CD14-positive monocyte (primary cell): ENCODE measurements around the gene RHCG. TPM values are rescaled to one million over a fixed set of nuclear protein-coding genes. Genes with fewer than 3 reads are reported as not detected.

Experiments used
- DNase-seq, 3 donors: peaks; one replicate each; pipeline ENCODE4 v3.0.0-alpha.2; 2011 to 2022
- H2AFZ ChIP-seq: 2 replicates; pipeline ENCODE4 v1.6.0; 2012; ENCODE audit warnings: mild to moderate bottlenecking, low read depth, low read length, inconsistent platforms; ENCODE audit not compliant: insufficient read depth, poor library complexity, severe bottlenecking
- H3K27ac ChIP-seq, 2 donors: 1 replicate in 1 of 2; 2 replicates in 1 of 2; pipeline ENCODE4 v1.5.1; 2012 to 2013; ENCODE audit warnings: low read length in 2 of 2, control low read depth in 1 of 2, inconsistent platforms in 1 of 2, low read depth in 1 of 2, mild to moderate bottlenecking in 1 of 2
- H3K27me3 ChIP-seq, 2 donors: one replicate each; pipeline versions ENCODE4 v1.6.0 to v1.6.1; 2011 to 2013; ENCODE audit warnings: low read length in 2 of 2; ENCODE audit not compliant: control insufficient read depth in 2 of 2, insufficient read depth in 2 of 2
- H3K36me3 ChIP-seq, 2 donors: replicated peaks in 1 of 2; 1 replicate in 1 of 2; 2 replicates in 1 of 2; pipeline versions ENCODE4 v1.5.1 to v1.6.1; 2012 to 2013; ENCODE audit warnings: low read length in 2 of 2, control low read depth in 1 of 2, inconsistent platforms in 1 of 2, mild to moderate bottlenecking in 1 of 2; ENCODE audit not compliant: insufficient read depth in 2 of 2, control insufficient read depth in 1 of 2
- H3K4me1 ChIP-seq, 2 donors: 1 replicate in 1 of 2; 2 replicates in 1 of 2; pipeline versions ENCODE4 v1.5.1 to v1.6.1; 2012 to 2013; ENCODE audit warnings: low read length in 2 of 2, control low read depth in 1 of 2, inconsistent platforms in 1 of 2, mild to moderate bottlenecking in 1 of 2, moderate library complexity in 1 of 2; ENCODE audit not compliant: insufficient read depth in 2 of 2, control insufficient read depth in 1 of 2
- H3K4me2 ChIP-seq: replicated peaks from 2 replicates; pipeline ENCODE3; 2012; ENCODE audit warnings: low read length, moderate library complexity, mild to moderate bottlenecking; ENCODE audit not compliant: poor library complexity, severe bottlenecking; ENCODE audit errors: extremely low read depth
- H3K4me3 ChIP-seq, 3 experiments: fragments of 200-600 bp in 1 of 3; sonication (generic) in 1 of 3; replicated peaks in 1 of 3; 1 replicate in 2 of 3; 2 replicates in 1 of 3; pipeline ENCODE4 v1.5.1; 2011 to 2013; ENCODE audit warnings: low read length in 3 of 3, mild to moderate bottlenecking in 3 of 3, control low read depth in 2 of 3, low read depth in 2 of 3, inconsistent platforms in 1 of 3, moderate library complexity in 1 of 3
- H3K79me2 ChIP-seq: 2 replicates; pipeline ENCODE4 v1.6.0; 2012; ENCODE audit warnings: mild to moderate bottlenecking, control low read depth, inconsistent platforms, low read length, moderate library complexity; ENCODE audit not compliant: insufficient read depth
- H3K9ac ChIP-seq: 2 replicates; pipeline ENCODE4 v1.6.0; 2017; ENCODE audit warnings: low read length, mild to moderate bottlenecking; ENCODE audit not compliant: insufficient read depth, poor library complexity, severe bottlenecking
- H3K9me3 ChIP-seq, 2 donors: replicated peaks in 1 of 2; 1 replicate in 1 of 2; 2 replicates in 1 of 2; pipeline versions ENCODE4 v1.5.1 to v1.6.1; 2012 to 2013; ENCODE audit warnings: low read length in 2 of 2, control low read depth in 1 of 2; ENCODE audit not compliant: control insufficient read depth in 1 of 2, insufficient read depth in 1 of 2
- H4K20me1 ChIP-seq: 2 replicates; pipeline ENCODE4 v1.6.0; 2012; ENCODE audit warnings: mild to moderate bottlenecking, low read length, control low read depth, moderate library complexity; ENCODE audit not compliant: insufficient read depth
- H3K27ac Mint-ChIP-seq, 7 donors: one replicate each; pipeline ENCODE4 v1.8.0; 2020; ENCODE audit warnings: mild to moderate bottlenecking in 7 of 7, mixed read lengths in 7 of 7, moderate library complexity in 6 of 7, inconsistent platforms in 2 of 7
- H3K27me3 Mint-ChIP-seq, 3 donors: one replicate each; pipeline ENCODE4 v1.8.0; 2021 to 2022; ENCODE audit warnings: low read depth in 3 of 3, mild to moderate bottlenecking in 3 of 3, mixed read lengths in 3 of 3, moderate library complexity in 3 of 3, inconsistent platforms in 1 of 3
- H3K36me3 Mint-ChIP-seq, 2 donors: one replicate each; pipeline ENCODE4 v1.8.0; 2020; ENCODE audit warnings: mixed read lengths in 2 of 2, inconsistent platforms in 1 of 2, mild to moderate bottlenecking in 1 of 2
- H3K4me1 Mint-ChIP-seq: one replicate; pipeline ENCODE4 v1.8.0; 2020; ENCODE audit warnings: mild to moderate bottlenecking, mixed read lengths
- H3K4me3 Mint-ChIP-seq, 2 donors: one replicate each; pipeline ENCODE4 v1.8.0; 2020; ENCODE audit warnings: mild to moderate bottlenecking in 2 of 2, mixed read lengths in 2 of 2, moderate library complexity in 1 of 2
- H3K9me3 Mint-ChIP-seq, 7 donors: one replicate each; pipeline ENCODE4 v1.8.0; 2020 to 2022; ENCODE audit warnings: mixed read lengths in 7 of 7, mild to moderate bottlenecking in 6 of 7, moderate library complexity in 6 of 7, inconsistent platforms in 2 of 7
- CTCF ChIP-seq: fragments of 200-600 bp; IDR thresholded peaks from one replicate; pipeline ENCODE4 v1.8.0; 2022; ENCODE audit warnings: antibody characterized with exemption, mild to moderate bottlenecking
- WGBS: methylation state at CpG from one replicate; pipeline ENCODE4 v1.1.5; 2013; ENCODE audit warnings: missing lambda C conversion rate; ENCODE audit not compliant: insufficient coverage; 5-methylcytosine and 5-hydroxymethylcytosine counted together
- intact Hi-C, 2 donors: fragments of 100-400 bp; cut with micrococcal nuclease; formaldehyde crosslinking; loops; one replicate each; pipeline versions ENCODE4 v1.15.0 to v1.15.1; 2023
- polyA plus RNA-seq, 3 donors: library from polyadenylated mRNA; depleted of rRNA in 1 of 3; unstranded in 2 of 3; stranded (reverse) in 1 of 3; fragments of 300-500 nt in 2 of 3; fragments of >200 nt in 1 of 3; fragmentation: Illumina TruSeq in 2 of 3; gene quantifications; 1 replicate in 2 of 3; 2 replicates in 1 of 3; pipeline ENCODE4 v1.2.3, GENCODE V29; 2012 to 2021

Gene RHCG
- polyA plus RNA-seq, 3 donors, result not detected

DNA sequence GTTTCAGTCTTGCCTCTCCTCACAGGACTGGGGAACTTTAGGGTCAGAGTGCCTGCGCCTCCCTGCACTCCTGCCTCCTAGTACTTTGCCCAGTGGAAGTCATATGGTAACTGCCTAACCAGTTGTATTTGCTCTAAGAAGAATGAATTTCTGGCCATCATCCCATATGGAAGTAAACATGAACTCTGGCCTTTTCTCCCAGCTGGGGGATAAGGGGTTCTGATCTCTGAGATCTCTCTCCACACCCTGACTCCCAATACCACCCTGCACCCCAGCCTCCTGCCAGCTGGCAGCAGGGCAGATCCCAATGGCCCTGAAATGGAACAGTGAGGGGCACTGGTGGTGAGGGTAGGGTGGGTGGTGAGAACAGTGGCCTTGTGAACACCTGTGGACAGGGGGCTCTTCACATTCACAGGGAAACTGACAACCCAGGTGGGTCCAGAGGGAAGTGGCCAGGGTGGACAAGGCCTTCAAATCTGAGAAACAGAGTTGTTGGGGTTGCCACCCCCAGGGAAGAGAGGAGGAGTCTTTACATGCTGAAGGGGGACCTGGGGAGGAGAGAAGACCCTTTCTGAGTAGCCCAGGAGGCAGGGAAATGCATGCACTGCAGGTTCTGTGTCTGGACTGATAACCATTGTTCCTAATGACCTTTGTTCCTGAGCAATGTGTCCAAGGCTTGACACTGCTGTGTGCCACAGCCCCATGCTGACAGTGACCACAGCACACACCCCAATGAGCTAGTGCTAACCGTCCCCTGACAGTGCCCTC is 36.9 kb downstream of the RHCG start:
- no peak overlapping the region for H3K4me3 Mint-ChIP-seq
- peaks cover 11 to 26% (median 11%) of the 10 kb centered on the region in 3 donors for H3K27me3 Mint-ChIP-seq
- Histone ChIP-seq H3K36me3 (no peaks in the 10 kb centered on the region), H3K9ac (no peak overlapping the region), H3K27me3 (no peaks in the 10 kb centered on the region), H3K4me3 (no peak overlapping the region), H3K9me3 (peaks cover 6 to 9% of the 10 kb centered on the region in 2 donors), H3K79me2 (no peaks in the 10 kb centered on the region), H2AFZ (no peak overlapping the region), H3K27ac (no peak overlapping the region), H4K20me1 (no peaks in the 10 kb centered on the region), H3K4me1 (no peaks in the 10 kb centered on the region), H3K4me2 (no peak overlapping the region)
- H3K36me3 Mint-ChIP-seq, result no peaks in the 10 kb centered on the region
- intact Hi-C loops, result no loop called here
- WGBS, result 67% methylated on average over 1 of the region's 2 CpGs
- peaks cover 6 to 16% (median 9%) of the 10 kb centered on the region in 7 donors for H3K9me3 Mint-ChIP-seq
- no peak overlapping the region for H3K27ac Mint-ChIP-seq
- DNase-seq, result no peak
- peaks cover 3% of the 10 kb centered on the region for H3K4me1 Mint-ChIP-seq
- no peak for TF ChIP-seq CTCF

- H3K4me1 ChIP-seq, result no peaks in the 10 kb centered on the region
- WGBS, result 100% methylated on average over 1 of the region's 4 CpGs
- H3K9ac ChIP-seq, result no peak overlapping the region
- no peaks in the 10 kb centered on the region for H4K20me1 ChIP-seq
- no peak for TF ChIP-seq CTCF
- H3K4me1 Mint-ChIP-seq, result peaks cover 3% of the 10 kb centered on the region
- peaks cover 6 to 16% (median 9%) of the 10 kb centered on the region in 7 donors for H3K9me3 Mint-ChIP-seq
- peaks cover 12 to 27% (median 13%) of the 10 kb centered on the region in 3 donors for H3K27me3 Mint-ChIP-seq
- H3K27me3 ChIP-seq, result no peaks in the 10 kb centered on the region
- intact Hi-C loops, result no loop called here
- no peak for DNase-seq
- H3K36me3 Mint-ChIP-seq, result no peaks in the 10 kb centered on the region
- H3K27ac ChIP-seq, result no peak overlapping the region
- H3K27ac Mint-ChIP-seq, result peak overlapping the region in 1 of 7 donors; percentile 21
- no peak overlapping the region for H3K4me2 ChIP-seq
- no peaks in the 10 kb centered on the region for H3K36me3 ChIP-seq
- H2AFZ ChIP-seq, result no peak overlapping the region
- H3K79me2 ChIP-seq, result no peaks in the 10 kb centered on the region
- no peak overlapping the region for H3K4me3 ChIP-seq
- peaks cover 6 to 9% of the 10 kb centered on the region in 2 donors for H3K9me3 ChIP-seq
- H3K4me3 Mint-ChIP-seq, result no peak overlapping the region
Measured at GRCh38 chr15:89458440-89458839, 37.9 kb downstream of the RHCG start.
